Activated naive CD4-positive, alpha-beta T cell treated with anti-CD3 and anti-CD28 coated beads, Interleukin-2, amount 50 U/mL, for 24 hours (primary cell): ENCODE measurements around the gene POLR1A.
A peak's percentile ranks its signal among the peaks of the same experiment; 100 is the strongest.

Experiments used
- H3K27ac Mint-ChIP-seq: one replicate; pipeline ENCODE4 v1.8.0; 2021; ENCODE audit warnings: mild to moderate bottlenecking, mixed read lengths
- H3K27me3 Mint-ChIP-seq: one replicate; pipeline ENCODE4 v1.8.0; 2021; ENCODE audit warnings: mixed read lengths
- H3K36me3 Mint-ChIP-seq: one replicate; pipeline ENCODE4 v1.8.0; 2021; ENCODE audit warnings: mixed read lengths
- H3K4me1 Mint-ChIP-seq: one replicate; pipeline ENCODE4 v1.8.0; 2021; ENCODE audit warnings: mixed read lengths
- H3K4me3 Mint-ChIP-seq: one replicate; pipeline ENCODE4 v1.8.0; 2021; ENCODE audit warnings: mild to moderate bottlenecking, mixed read lengths
- H3K9me3 Mint-ChIP-seq: one replicate; pipeline ENCODE4 v1.8.0; 2021; ENCODE audit warnings: mixed read lengths

The POLR1A gene

GRCh38 chr2:86054535-86055082 is 51.1 kb downstream of the POLR1A start:
- H3K27ac Mint-ChIP-seq: no peak overlapping the region
- no peaks in the 10 kb centered on the region for H3K4me1 Mint-ChIP-seq
- no peaks in the 10 kb centered on the region for H3K27me3 Mint-ChIP-seq
- H3K9me3 Mint-ChIP-seq: no peaks in the 10 kb centered on the region
- H3K4me3 Mint-ChIP-seq: no peak overlapping the region
- H3K36me3 Mint-ChIP-seq: peaks cover 21% of the 10 kb centered on the region

GRCh38 chr2:86053166-86053565 is 52.5 kb downstream of the POLR1A start:
- Mint-ChIP-seq H3K27ac (no peak overlapping the region), H3K9me3 (no peaks in the 10 kb centered on the region), H3K36me3 (peaks cover 16% of the 10 kb centered on the region), H3K27me3 (no peaks in the 10 kb centered on the region), H3K4me3 (no peak overlapping the region), H3K4me1 (no peaks in the 10 kb centered on the region)

DNA sequence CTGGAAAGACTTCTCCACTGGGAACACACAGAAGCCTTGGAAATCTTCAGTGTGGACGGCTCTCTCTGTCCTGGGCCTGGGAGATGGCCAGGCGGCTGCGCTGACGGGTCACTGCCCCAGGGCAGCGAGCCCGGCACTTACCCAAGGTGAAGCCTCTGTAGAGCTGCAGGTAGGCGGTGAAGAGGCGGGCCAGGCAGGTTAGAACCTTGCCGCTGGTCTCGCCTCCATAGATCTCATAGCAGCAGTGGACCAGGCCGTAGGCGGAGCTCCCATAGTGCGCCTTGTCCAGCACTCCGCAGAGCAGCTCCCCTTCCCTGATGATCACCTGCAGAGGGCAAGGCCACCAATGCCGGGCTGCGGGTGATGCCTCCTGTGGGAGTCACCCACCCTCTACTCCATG is 53.0 kb downstream of the POLR1A start:
- Mint-ChIP-seq H3K36me3 (peaks cover 16% of the 10 kb centered on the region), H3K9me3 (no peaks in the 10 kb centered on the region), H3K27ac (no peak overlapping the region), H3K27me3 (no peaks in the 10 kb centered on the region), H3K4me3 (no peak overlapping the region), H3K4me1 (no peaks in the 10 kb centered on the region)

GRCh38 chr2:86052265-86052664 is 53.4 kb downstream of the POLR1A start:
- Mint-ChIP-seq H3K27me3 (no peaks in the 10 kb centered on the region), H3K4me1 (no peaks in the 10 kb centered on the region), H3K4me3 (no peak overlapping the region), H3K36me3 (peaks cover 13% of the 10 kb centered on the region), H3K9me3 (no peaks in the 10 kb centered on the region), H3K27ac (no peak overlapping the region)

- H3K36me3 Mint-ChIP-seq: peaks cover 17% of the 10 kb centered on the region
- H3K4me3 Mint-ChIP-seq: no peak overlapping the region
- H3K27me3 Mint-ChIP-seq: no peaks in the 10 kb centered on the region
- no peak overlapping the region for H3K27ac Mint-ChIP-seq
- H3K4me1 Mint-ChIP-seq: no peaks in the 10 kb centered on the region
- no peaks in the 10 kb centered on the region for H3K9me3 Mint-ChIP-seq
Measured at GRCh38 chr2:86050301-86050700, 55.4 kb downstream of the POLR1A start.

DNA sequence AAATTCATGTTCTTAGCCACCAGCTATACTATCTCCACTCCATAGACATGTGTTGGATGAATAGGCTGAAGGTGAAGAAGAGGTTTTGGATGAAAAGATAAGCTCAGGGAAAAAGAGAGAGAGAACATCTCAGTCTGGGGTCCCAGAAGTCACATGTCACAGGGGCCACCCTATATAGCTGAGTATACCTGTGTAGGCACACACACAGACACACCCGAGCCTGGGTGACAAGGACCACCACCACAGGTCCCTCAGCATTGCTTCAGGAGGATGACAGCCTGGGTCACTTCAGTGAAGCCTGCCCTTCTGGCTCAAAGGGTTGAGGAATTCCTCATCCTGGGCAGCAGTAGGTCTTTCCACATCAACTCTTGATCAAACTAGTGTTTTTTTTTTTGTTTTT is 56.2 kb downstream of the POLR1A start:
- Mint-ChIP-seq H3K4me3 (no peak overlapping the region), H3K4me1 (no peaks in the 10 kb centered on the region), H3K27ac (no peak overlapping the region), H3K36me3 (peaks cover 21% of the 10 kb centered on the region), H3K9me3 (no peaks in the 10 kb centered on the region), H3K27me3 (no peaks in the 10 kb centered on the region)

DNA sequence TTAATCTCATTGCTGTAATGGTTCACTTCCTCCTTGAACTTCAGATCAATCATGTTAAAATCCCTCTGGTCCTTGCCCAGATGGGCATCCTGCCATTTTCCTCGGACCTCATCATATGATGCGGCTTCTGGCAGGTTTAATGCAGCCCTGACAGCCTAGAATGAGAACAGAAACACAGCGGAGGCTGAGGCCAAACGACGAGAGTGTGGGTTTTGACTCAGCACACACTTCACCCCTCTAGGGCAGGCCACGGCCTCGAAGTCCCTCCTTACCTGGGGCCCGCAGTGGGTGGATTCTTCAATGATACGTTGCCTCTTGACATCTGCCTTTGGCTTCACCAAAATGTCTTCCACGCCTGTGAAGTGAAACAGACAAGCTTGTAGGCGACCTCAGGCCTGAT is 56.8 kb downstream of the POLR1A start:
- Mint-ChIP-seq H3K4me1 (no peaks in the 10 kb centered on the region), H3K36me3 (peaks cover 19% of the 10 kb centered on the region), H3K4me3 (no peak overlapping the region), H3K27ac (no peak overlapping the region), H3K9me3 (no peaks in the 10 kb centered on the region), H3K27me3 (no peaks in the 10 kb centered on the region)

- Mint-ChIP-seq H3K27ac (no peak overlapping the region), H3K4me3 (no peak overlapping the region), H3K36me3 (peaks cover 18% of the 10 kb centered on the region), H3K4me1 (no peaks in the 10 kb centered on the region), H3K27me3 (no peaks in the 10 kb centered on the region), H3K9me3 (no peaks in the 10 kb centered on the region)
Measured at GRCh38 chr2:86048383-86048701, 57.3 kb downstream of the POLR1A start.

- Mint-ChIP-seq H3K9me3 (no peaks in the 10 kb centered on the region), H3K27ac (no peak overlapping the region), H3K4me3 (no peak overlapping the region), H3K36me3 (peaks cover 20% of the 10 kb centered on the region), H3K4me1 (peaks cover 4% of the 10 kb centered on the region), H3K27me3 (no peaks in the 10 kb centered on the region)
Measured at GRCh38 chr2:86047575-86048382, 57.9 kb downstream of the POLR1A start.

GRCh38 chr2:86045541-86045940 is 60.1 kb downstream of the POLR1A start:
- H3K4me3 Mint-ChIP-seq: no peak overlapping the region
- no peaks in the 10 kb centered on the region for H3K27me3 Mint-ChIP-seq
- no peaks in the 10 kb centered on the region for H3K9me3 Mint-ChIP-seq
- peaks cover 24% of the 10 kb centered on the region for H3K4me1 Mint-ChIP-seq
- H3K27ac Mint-ChIP-seq: no peak overlapping the region
- peaks cover 25% of the 10 kb centered on the region for H3K36me3 Mint-ChIP-seq

DNA sequence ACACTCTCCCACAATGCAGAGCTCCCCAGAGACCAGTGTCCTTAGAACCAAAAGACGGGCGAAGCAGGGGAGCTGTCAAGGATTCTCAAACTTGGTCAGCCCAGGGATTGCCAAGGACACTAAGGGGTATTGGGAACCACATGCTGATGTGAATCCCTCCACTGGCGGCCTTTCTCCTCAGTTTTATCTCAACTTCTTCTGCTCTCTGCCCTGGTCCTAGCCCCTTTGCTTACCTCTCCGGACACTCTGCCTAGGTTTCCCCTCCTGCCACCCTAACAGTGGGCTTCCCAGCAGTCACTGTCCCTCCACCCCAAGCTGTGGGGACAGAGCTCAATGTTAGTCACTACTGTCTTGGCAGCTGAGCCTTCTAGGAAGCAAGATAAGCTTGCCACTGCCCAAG is 61.1 kb downstream of the POLR1A start:
- H3K36me3 Mint-ChIP-seq: peaks cover 25% of the 10 kb centered on the region
- no peaks in the 10 kb centered on the region for H3K27me3 Mint-ChIP-seq
- H3K4me1 Mint-ChIP-seq: peaks cover 34% of the 10 kb centered on the region
- no peak overlapping the region for H3K27ac Mint-ChIP-seq
- no peak overlapping the region for H3K4me3 Mint-ChIP-seq
- H3K9me3 Mint-ChIP-seq: no peaks in the 10 kb centered on the region

GRCh38 chr2:86044045-86044444 is 61.6 kb downstream of the POLR1A start:
- no peak overlapping the region for H3K4me3 Mint-ChIP-seq
- H3K27me3 Mint-ChIP-seq: no peaks in the 10 kb centered on the region
- peaks cover 25% of the 10 kb centered on the region for H3K36me3 Mint-ChIP-seq
- H3K9me3 Mint-ChIP-seq: no peaks in the 10 kb centered on the region
- no peak overlapping the region for H3K27ac Mint-ChIP-seq
- peaks cover 39% of the 10 kb centered on the region for H3K4me1 Mint-ChIP-seq

DNA sequence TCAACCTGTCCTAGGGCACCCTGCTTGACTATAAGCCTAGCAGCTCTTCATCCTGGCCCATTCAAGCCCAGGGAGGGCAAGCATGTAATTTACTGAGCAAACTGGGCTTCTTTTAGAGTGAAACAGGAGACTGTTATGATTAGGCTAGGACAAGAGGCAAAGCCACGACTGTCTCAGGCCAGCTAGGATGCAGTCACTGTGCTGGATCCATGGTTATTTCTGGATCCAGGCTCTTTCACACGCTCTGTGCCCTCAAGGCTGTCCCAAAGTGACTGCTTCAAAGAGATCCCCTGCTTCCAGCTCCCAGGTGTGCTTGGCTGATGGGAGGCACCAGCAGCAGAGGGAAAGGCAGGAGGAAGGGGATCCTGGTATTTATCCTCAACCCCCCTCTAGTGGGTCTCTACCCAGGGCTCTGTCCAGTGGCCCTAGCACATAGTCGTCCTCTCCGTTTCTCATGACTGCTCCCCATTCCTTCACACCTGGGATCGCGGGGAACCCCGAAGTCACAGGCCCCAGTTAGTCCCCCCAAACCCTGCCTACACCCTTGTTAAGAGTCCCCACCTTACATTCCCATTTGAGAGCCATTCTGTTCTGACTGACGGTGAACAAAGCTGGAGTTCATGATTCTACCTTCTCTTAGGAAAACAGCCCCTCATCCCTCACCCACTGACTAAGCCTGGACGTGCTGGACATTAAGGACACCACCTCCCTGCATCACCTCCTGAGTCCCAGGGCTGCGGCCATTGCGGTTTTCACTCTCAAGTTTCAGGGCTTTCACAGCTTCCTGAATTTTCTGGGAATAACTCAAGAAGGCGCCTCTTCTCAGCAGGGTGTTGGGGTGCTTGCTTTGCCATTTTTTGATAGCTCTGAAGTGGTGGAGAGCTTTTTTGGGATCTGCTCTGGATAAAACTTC is 63.2 kb downstream of the POLR1A start:
- no peak overlapping the region for H3K4me3 Mint-ChIP-seq
- H3K27me3 Mint-ChIP-seq: no peaks in the 10 kb centered on the region
- peaks cover 55% of the 10 kb centered on the region for H3K4me1 Mint-ChIP-seq
- peak overlapping the region; percentile 88 for H3K27ac Mint-ChIP-seq
- H3K9me3 Mint-ChIP-seq: no peaks in the 10 kb centered on the region
- H3K36me3 Mint-ChIP-seq: peaks cover 29% of the 10 kb centered on the region

- Mint-ChIP-seq H3K27ac (peak overlapping the region; percentile 88), H3K4me3 (no peak overlapping the region), H3K36me3 (peaks cover 30% of the 10 kb centered on the region), H3K27me3 (no peaks in the 10 kb centered on the region), H3K4me1 (peaks cover 79% of the 10 kb centered on the region), H3K9me3 (no peaks in the 10 kb centered on the region)
Measured at GRCh38 chr2:86039963-86040655, 65.6 kb downstream of the POLR1A start.

DNA sequence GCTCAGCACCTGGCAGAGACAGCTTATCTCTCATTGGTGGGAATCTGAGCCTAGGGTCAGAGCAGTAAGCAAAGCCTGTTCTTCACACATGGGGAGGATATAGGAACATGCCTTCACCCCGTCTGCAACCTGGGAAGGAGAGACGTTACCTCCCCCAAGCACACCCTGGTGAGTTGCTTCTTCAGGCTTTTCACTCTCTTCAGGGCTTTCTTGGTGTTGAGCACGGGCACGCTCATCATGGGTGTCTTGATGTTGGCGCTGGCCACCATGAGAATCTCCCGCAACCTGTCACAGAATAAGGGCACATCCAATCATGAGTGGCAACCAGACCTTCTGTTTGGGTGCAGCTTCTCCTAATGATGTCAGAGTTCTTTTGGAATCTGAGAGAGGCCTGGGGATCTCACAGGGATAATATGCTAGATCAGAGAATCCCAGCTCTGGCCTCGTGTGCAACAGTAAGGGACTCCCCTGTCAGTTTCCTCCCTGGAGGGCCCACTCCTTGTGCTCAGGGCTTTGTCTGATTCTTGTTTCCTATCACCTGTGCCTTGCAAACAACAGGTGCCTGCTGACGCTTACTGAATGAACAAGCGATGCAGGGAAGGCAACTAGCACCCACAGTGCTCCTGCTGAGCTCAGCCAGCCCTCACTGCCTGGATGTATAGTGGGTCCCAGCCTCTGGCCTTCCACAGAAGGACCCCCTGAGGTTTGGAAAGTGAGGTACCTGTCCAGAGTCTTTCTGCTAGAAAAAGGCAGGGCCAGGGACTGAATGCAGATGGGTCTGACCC is 66.3 kb downstream of the POLR1A start:
- Mint-ChIP-seq H3K27me3 (no peaks in the 10 kb centered on the region), H3K36me3 (peaks cover 26% of the 10 kb centered on the region), H3K4me3 (peak overlapping the region; percentile 36)

More for the DNA sequence above, 66.3 kb downstream of the POLR1A start:
- Mint-ChIP-seq H3K4me1 (peaks cover 86% of the 10 kb centered on the region), H3K9me3 (no peaks in the 10 kb centered on the region), H3K27ac (peak overlapping the region; percentile 80)
